ENCODE results near the gene DDX23. TPM values are rescaled to one million over a fixed set of nuclear protein-coding genes. Genes with fewer than 3 reads are reported as not detected.

Gene DDX23
- total RNA-seq, 1 experiment from 2014 or later, result 135 TPM

- intact Hi-C loops (cut with micrococcal nuclease; ENCODE audit: unreplicated experiment), result no loop called here
- TF ChIP-seq CTCF (conservative IDR thresholded peaks at IDR 0.05; ENCODE audit: low read depth, low read length) (no peak), EZH2 (IDR thresholded peaks at IDR 0.05; ENCODE audit: borderline replicate concordance, low read depth, low read length, poor library complexity, severe bottlenecking) (no peak)
- Histone ChIP-seq H3K4me3 (ENCODE audit: low read depth, low read length, poor library complexity, severe bottlenecking) (no peak overlapping the region), H3K27me3 (replicated peaks; ENCODE audit: insufficient read depth, low read depth, low read length, poor library complexity) (no peaks in the 10 kb centered on the region), H3K9me3 (ENCODE audit: low read depth, low read length, poor library complexity, severe bottlenecking) (no peaks in the 10 kb centered on the region), H3K36me3 (ENCODE audit: insufficient read depth, low read length, poor library complexity, severe bottlenecking) (peaks cover 3% of the 10 kb centered on the region), H3K27ac (ENCODE audit: low read depth, low read length, poor library complexity, severe bottlenecking) (no peak overlapping the region), H3K4me1 (ENCODE audit: insufficient read depth, low read length, poor library complexity, severe bottlenecking) (peaks cover 19% of the 10 kb centered on the region)
- ChIA-PET POLR2A (ENCODE audit: low non-redundant PET) (no interaction called here), CTCF (no interaction called here)
- BruUV-seq (replicated peaks), result no TSS peak
- DNase-seq (ENCODE audit: low spot score), result no peak
Observed at GRCh38 chr12:48819986-48820725, 31.8 kb downstream of the DDX23 start.

DNA sequence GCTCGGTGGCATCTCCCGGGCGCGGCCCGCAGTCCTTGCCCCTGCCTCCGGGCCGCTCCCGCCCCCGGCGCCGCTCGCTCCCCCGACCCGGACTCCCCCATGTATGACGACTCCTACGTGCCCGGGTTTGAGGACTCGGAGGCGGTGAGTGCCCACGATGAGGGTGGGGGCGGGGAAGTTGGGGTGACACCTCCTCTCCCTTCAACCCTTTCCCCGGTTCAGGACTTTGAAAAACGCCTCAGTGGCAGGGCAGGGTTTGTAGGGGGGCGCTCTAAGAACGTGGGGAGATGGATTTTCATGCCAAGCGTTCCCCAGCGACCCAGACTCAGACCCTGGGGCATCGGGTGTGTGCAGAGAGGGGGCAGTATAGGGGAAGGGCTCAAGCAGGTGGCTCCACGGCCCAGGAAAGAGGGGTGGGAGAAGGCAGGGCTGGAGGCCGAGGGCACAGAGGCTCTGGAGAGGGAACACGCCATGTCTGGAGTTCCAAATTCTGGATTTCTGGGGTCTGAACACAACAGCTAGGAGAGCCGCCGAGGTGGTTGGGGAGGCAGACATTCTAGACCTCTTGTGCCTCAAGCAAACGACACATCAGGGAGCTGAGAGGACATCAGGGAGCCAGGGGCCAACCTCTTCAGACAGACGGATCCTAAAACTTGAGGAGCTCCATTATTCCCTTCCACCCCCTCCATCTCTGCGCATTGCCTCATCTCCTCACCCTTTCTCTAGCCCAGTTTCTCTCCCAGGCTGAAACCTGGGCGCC, 33.0 kb downstream of the DDX23 start:
- DNase-seq (ENCODE audit: low spot score), result peak; percentile 27
- peak overlapping the region; percentile 85 for H3K4me3 ChIP-seq (ENCODE audit: low read depth, low read length, poor library complexity, severe bottlenecking)
- no peaks in the 10 kb centered on the region for H3K27me3 ChIP-seq (replicated peaks; ENCODE audit: insufficient read depth, low read depth, low read length, poor library complexity)
- H3K27ac ChIP-seq (ENCODE audit: low read depth, low read length, poor library complexity, severe bottlenecking), result peak overlapping the region; percentile 31
- H3K36me3 ChIP-seq (ENCODE audit: insufficient read depth, low read length, poor library complexity, severe bottlenecking), result no peaks in the 10 kb centered on the region
- intact Hi-C loops (cut with micrococcal nuclease; ENCODE audit: unreplicated experiment), result no loop called here
- peaks cover 25% of the 10 kb centered on the region for H3K4me1 ChIP-seq (ENCODE audit: insufficient read depth, low read length, poor library complexity, severe bottlenecking)
- BruUV-seq (replicated peaks), result no TSS peak
- ChIA-PET CTCF (interaction anchor here (0.6 kb wide), 1 partner anchor 33 kb away, joined by 6 read pairs; the partner anchor contains the start of gene DDX23), POLR2A (ENCODE audit: low non-redundant PET) (no interaction called here)
- TF ChIP-seq CTCF (conservative IDR thresholded peaks at IDR 0.05; ENCODE audit: low read depth, low read length), result peak; percentile 41
- no peak for TF ChIP-seq EZH2 (IDR thresholded peaks at IDR 0.05; ENCODE audit: borderline replicate concordance, low read depth, low read length, poor library complexity, severe bottlenecking)
- H3K9me3 ChIP-seq (ENCODE audit: low read depth, low read length, poor library complexity, severe bottlenecking), result no peaks in the 10 kb centered on the region

DNA sequence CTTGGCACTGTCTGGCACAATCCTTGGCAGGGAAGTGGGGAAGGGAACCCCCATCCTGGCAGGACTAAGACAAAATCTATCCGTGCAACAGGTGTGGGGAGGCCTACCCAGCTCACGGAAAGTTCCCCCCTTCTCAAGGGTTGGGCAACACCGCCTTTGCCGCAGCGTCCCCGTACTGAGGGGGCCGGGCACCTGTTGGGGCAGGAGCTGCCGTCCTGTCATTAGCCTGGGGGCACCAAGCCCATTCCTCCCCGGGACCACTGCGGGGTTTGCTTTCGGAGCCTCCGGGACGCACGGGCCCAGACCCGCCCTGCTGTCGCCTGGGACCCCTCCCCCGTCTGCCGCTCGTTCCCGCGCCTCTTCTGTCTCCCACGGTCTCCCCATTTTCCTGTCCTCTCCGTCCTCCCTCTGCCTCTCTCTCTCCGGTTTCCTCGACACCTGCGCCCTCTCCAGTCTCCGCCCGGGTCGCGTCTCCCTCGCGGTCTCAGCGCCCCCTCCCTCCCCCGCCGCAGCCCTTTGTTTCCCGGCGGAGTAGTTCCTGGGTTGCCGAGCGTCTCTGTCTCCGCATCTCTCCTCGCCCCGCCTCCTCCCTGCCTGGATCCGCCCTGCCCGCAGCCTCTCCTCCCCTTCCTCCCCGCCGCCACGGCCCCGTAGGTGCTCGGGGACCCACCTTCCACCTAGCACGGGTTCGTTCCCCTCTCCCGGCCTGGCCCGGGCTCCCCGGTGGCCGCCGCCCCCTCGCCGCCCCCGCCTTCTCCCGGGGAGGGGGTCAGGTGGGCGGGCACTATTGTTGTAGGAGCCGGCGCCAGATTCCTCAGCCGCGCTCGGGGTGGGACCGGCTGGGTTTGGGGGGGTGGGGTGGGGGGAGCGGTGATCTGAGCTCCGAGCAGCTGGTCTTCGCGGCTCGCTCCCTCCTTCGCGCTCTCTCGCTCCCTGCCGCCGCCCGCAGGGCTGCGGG, 33.8 kb downstream of the DDX23 start, which contains the start of gene CACNB3:
Gene CACNB3 (plus strand): TSS at position 624 of the 958 bp plus-strand sequence. CDS start 434 bp downstream, outside the sequence.
- CTCF ChIA-PET, result no interaction called here
- Histone ChIP-seq H3K27me3 (replicated peaks; ENCODE audit: insufficient read depth, low read depth, low read length, poor library complexity) (no peaks in the 10 kb centered on the region), H3K27ac (ENCODE audit: low read depth, low read length, poor library complexity, severe bottlenecking) (peak within 1 kb of the TSS; percentile 61), H3K9me3 (ENCODE audit: low read depth, low read length, poor library complexity, severe bottlenecking) (no peaks in the 10 kb centered on the region), H3K4me1 (ENCODE audit: insufficient read depth, low read length, poor library complexity, severe bottlenecking) (peaks cover 26% of the 10 kb centered on the region), H3K36me3 (ENCODE audit: insufficient read depth, low read length, poor library complexity, severe bottlenecking) (no peaks in the 10 kb centered on the region), H3K4me3 (ENCODE audit: low read depth, low read length, poor library complexity, severe bottlenecking) (peak within 1 kb of the TSS; percentile 85)
- POLR2A ChIA-PET (ENCODE audit: low non-redundant PET), result no interaction called here
- TF ChIP-seq EZH2 (IDR thresholded peaks at IDR 0.05; ENCODE audit: borderline replicate concordance, low read depth, low read length, poor library complexity, severe bottlenecking) (no peak), CTCF (conservative IDR thresholded peaks at IDR 0.05; ENCODE audit: low read depth, low read length) (no peak)
- intact Hi-C loops (cut with micrococcal nuclease; ENCODE audit: unreplicated experiment), result no loop called here
- DNase-seq (ENCODE audit: low spot score), result peak; percentile 78
- no TSS peak for BruUV-seq (replicated peaks)
